ENCODE measurements around the gene CCDC191. TPM values are rescaled to one million over a fixed set of nuclear protein-coding genes. Genes with fewer than 3 reads are reported as not detected.

The CCDC191 gene
- total and polyA plus RNA-seq, 4 donors: 2.5 to 15.3 (median 5.6) TPM

- 39 to 43% methylated on average over 3 of the region's 3 CpGs for WGBS, 2 donors
- Histone ChIP-seq H3K36me3 (ENCODE audit: control insufficient read depth in 4 of 4, insufficient read depth in 4 of 4, low read length in 4 of 4) (no peaks in the 10 kb centered on the region), H3K27ac (ENCODE audit: low read depth in 1 of 2, low read length in 1 of 2) (peak overlapping the region in 1 of 2 donors; percentile 7), H3K9ac (ENCODE audit: insufficient read depth in 1 of 2, low read length in 2 of 2) (no peak overlapping the region), H3K9me3 (ENCODE audit: control insufficient read depth in 4 of 4, insufficient read depth in 3 of 4, low read length in 3 of 4) (no peaks in the 10 kb centered on the region), H3K4me3 (no peak overlapping the region), H3K27me3 (ENCODE audit: control insufficient read depth in 3 of 3, insufficient read depth in 3 of 3, low read length in 2 of 3) (no peaks in the 10 kb centered on the region), H3K4me1 (ENCODE audit: control insufficient read depth in 5 of 5, insufficient read depth in 5 of 5, low read length in 5 of 5) (peaks cover 0 to 2% (median 0%) of the 10 kb centered on the region in 5 donors)
- TF ChIP-seq CTCF (IDR thresholded peaks at IDR 0.05; ENCODE audit: control extremely low read depth, extremely low read depth): no peak
- ATAC-seq (ENCODE audit: insufficient read depth, low FRiP score) (no peak), DNase-seq (no peak)
Observed at GRCh38 chr3:114093016-114093380, 36.7 kb upstream of the CCDC191 start.

DNA sequence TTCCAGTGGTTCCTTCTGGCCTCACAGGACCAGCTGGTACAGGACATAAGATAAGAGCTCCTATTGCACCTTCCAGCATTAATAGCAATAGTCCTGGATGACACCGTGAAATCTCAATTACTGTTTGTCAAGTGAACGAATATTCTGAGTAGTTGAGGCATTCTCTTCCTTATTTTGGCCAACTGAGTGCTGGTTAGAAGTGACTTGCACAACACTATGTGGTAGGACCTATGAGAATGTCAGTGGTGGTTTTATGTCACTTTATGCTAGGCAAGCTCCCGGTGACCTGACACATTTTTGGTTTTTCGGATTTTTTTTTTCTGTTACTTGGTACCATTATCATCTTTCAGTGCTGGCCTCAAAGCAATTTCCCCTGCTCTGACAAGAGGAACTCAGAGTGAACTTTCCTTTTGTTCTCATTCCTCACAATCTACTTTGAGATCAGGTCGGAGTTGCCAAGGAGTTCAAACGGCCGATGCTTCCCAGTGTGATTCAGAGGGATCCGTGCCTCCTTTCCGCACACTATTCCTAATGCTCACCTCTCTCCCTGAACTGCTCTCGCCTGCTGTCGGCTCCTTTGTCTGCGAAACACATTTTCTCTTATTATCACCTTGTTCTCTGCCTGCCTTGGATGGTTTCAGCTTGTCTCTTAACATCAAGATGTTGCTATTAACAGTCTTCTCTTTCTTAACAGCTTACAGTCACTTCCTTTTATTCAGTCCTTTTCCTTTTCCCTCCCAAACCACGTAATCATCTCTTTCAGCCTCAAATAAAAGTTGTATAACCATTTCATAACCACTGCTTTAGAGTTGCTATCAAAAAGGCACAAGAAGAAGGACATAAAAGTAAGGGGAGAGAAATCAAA, 36.1 kb upstream of the CCDC191 start:
- Histone ChIP-seq H3K36me3 (ENCODE audit: control insufficient read depth in 4 of 4, insufficient read depth in 4 of 4, low read length in 4 of 4) (peaks cover 0 to 3% (median 0%) of the 10 kb centered on the region in 4 donors), H3K27ac (ENCODE audit: low read depth in 1 of 2, low read length in 1 of 2) (peak overlapping the region; percentile 39 to 41), H3K4me3 (no peak overlapping the region), H3K9me3 (ENCODE audit: control insufficient read depth in 4 of 4, insufficient read depth in 3 of 4, low read length in 3 of 4) (no peaks in the 10 kb centered on the region), H3K9ac (ENCODE audit: insufficient read depth in 1 of 2, low read length in 2 of 2) (no peak overlapping the region), H3K4me1 (ENCODE audit: control insufficient read depth in 5 of 5, insufficient read depth in 5 of 5, low read length in 5 of 5) (peaks cover 0 to 2% (median 0%) of the 10 kb centered on the region in 5 donors), H3K27me3 (ENCODE audit: control insufficient read depth in 3 of 3, insufficient read depth in 3 of 3, low read length in 2 of 3) (no peaks in the 10 kb centered on the region)
- ATAC-seq (ENCODE audit: insufficient read depth, low FRiP score) (no peak), DNase-seq (no peak)
- TF ChIP-seq CTCF (IDR thresholded peaks at IDR 0.05; ENCODE audit: control extremely low read depth, extremely low read depth): no peak
- WGBS, 2 donors: 20 to 27% methylated on average over 13 of the region's 13 CpGs

- Histone ChIP-seq H3K27me3 (ENCODE audit: control insufficient read depth in 3 of 3, insufficient read depth in 3 of 3, low read length in 2 of 3) (no peaks in the 10 kb centered on the region), H3K36me3 (ENCODE audit: control insufficient read depth in 4 of 4, insufficient read depth in 4 of 4, low read length in 4 of 4) (peaks cover 9 to 19% (median 12%) of the 10 kb centered on the region in 4 donors), H3K27ac (ENCODE audit: low read depth in 1 of 2, low read length in 1 of 2) (no peak overlapping the region), H3K4me1 (ENCODE audit: control insufficient read depth in 5 of 5, insufficient read depth in 5 of 5, low read length in 5 of 5) (peaks cover 0 to 2% (median 0%) of the 10 kb centered on the region in 5 donors), H3K9ac (ENCODE audit: insufficient read depth in 1 of 2, low read length in 2 of 2) (no peak overlapping the region), H3K4me3 (no peak overlapping the region), H3K9me3 (ENCODE audit: control insufficient read depth in 4 of 4, insufficient read depth in 3 of 4, low read length in 3 of 4) (no peaks in the 10 kb centered on the region)
- ATAC-seq (ENCODE audit: insufficient read depth, low FRiP score) (no peak), DNase-seq (no peak)
- TF ChIP-seq CTCF (IDR thresholded peaks at IDR 0.05; ENCODE audit: control extremely low read depth, extremely low read depth): no peak
Observed at GRCh38 chr3:114089675-114090074, 33.3 kb upstream of the CCDC191 start.
